HG03342 (cell line): ENCODE results near the gene TELO2.

Experiments
- ATAC-seq: cut with Tn5 transposase; IDR thresholded peaks from one replicate; pipeline ENCODE4 v1.9.1; 2021; ENCODE audit warnings: mild to moderate bottlenecking, moderate library complexity; ENCODE audit not compliant: unreplicated experiment

TELO2 gene

DNA sequence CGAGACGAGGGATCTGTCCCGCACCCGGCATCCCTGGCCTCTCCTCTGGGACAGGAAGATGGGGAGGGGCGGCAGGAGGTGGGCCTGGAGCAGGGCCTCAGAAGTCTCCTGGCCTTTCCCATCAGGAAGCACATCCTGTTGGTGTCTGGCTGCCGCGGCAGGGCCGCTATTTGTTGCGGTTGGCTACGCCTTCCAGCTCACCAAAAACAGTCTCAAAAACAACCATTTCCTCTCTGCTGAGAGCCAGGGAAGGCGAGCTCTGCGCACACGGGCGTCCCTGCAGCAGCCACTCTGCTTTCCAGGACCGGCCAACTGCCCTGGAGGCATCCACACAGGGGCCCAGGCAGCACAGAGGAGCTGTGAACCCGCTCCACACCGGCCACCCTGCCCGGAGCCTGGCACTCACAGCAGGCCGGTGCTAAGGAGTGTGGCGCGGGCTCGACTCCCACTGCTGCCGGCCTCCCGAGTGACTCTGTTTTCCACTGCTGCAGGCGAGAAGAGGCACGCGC, 40.3 kb downstream of the TELO2 start, which contains the start of gene TMEM204:
TMEM204 (plus strand) TSS at position 224 of the 509 bp plus-strand sequence. CDS start 610 bp downstream, outside the sequence.
- no peak for ATAC-seq

DNA sequence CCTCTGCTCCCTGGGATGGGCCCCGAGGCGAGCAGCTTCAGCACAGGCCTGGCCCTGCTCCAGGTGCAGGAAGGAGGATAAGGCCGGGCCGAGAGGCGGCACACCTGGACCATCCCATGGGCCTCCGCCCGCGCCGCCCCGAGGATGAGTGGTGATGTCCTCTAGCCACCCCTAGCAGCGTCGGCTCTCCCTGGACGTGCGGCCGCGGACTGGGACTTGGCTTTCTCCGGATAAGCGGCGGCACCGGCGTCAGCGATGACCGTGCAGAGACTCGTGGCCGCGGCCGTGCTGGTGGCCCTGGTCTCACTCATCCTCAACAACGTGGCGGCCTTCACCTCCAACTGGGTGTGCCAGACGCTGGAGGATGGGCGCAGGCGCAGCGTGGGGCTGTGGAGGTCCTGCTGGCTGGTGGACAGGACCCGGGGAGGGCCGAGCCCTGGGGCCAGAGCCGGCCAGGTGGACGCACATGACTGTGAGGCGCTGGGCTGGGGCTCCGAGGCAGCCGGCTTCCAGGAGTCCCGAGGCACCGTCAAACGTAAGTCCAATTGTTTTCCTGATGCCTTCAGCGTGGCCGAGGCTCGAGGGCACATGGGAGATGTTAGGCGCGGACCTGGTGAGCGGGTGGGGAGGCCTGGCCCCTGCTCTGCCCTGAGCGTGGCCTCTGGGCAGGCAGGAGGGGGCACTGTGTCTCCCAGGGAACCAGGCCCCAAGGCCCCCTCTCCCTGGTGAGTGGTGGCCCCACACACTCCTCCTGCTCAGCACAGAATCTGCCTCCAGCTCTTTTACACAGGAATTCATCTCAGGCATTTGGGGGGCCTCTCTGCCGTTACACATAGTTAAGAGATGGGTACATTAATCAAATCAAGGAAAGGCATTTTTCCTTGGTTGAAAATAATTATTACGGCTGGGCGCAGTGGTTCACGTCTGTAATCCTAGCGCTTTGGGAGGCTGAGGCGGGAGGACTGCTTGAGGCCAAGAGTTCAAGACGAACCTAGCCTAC, 41.2 kb downstream of the TELO2 start:
- ATAC-seq: no peak

DNA sequence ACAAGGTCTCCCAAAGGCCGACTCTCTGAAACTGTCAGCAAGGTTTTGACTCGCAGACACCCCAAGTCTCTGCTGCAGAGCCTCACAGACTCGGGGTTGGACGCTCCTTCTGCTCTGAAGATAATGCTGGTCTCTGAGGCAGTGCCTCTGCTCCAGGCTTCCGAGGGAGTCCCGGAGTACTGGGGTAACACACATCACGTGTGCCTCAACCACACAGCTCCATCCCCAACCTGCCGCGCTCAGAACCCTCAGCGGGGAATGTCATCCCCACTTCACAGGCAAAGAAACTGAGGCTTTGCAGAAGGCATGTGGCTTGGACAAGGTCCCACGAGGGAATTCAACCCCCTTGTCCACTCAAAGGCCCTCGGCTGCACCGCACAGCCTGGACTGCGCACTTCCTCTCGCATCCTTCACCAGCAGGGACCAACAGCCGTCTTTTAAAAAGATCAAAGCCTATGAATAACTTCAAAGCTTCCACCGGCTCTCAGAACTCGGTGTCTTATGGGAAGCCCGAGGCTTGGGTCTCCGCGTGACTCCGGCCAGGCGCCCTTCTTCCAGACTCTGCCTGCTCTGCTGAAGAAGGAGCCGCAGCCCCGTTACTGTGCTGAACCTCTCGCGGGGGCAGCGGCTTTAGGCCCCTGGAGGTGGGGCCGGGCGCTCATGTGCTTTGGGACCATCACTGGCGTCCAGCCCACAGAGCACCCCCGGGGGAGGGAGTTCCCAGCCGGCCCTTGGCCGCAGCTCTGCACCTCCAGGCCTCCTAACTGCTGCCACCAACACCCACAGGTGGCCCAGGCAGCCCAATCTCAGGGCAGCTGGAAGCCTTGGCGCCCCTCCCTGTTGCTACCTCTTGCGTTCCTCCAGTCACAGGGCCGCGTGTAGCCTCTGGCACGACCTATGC, 42.5 kb downstream of the TELO2 start:
- no peak for ATAC-seq

DNA sequence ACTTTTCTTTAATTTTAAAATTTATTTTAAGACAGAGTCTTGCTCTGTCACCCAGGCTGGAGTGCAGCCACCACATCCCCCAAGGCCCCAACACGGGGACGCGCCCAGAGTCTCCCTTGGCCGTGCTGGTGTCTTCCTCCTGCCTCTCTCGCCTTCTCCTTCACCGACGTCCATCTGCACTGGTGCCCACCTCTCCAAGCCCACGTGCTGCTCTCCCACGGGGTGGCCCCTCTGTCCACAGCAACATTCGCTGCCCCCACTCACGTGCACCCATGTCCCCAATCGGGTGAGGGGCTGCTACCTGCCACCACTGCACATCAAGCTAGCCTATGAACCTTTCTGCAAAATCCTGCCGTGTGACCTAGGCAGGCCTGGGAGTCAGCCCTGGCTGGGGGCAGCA, 43.4 kb downstream of the TELO2 start:
- no peak for ATAC-seq

DNA sequence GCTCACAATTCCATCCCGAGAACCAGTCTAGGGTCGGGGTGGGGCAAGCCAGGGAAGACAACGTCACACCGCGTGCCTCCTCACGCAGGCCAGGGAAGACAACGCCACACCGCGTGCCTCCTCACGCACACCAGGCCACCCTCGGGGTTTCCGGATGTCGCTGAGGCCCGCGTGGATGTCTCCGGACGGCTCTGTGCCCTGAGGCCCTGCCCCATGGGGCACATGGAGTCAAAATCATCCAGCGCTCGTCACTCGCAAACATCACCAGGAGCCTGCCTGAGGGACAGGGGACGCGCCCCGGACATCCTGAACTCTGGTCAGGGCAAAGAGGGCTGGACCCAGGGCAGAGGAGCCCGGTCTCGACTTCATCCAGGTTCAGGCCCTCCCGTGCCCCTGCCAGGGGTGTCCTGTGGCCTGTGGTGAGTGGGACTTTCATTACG, 44.0 kb downstream of the TELO2 start:
- no peak for ATAC-seq

DNA sequence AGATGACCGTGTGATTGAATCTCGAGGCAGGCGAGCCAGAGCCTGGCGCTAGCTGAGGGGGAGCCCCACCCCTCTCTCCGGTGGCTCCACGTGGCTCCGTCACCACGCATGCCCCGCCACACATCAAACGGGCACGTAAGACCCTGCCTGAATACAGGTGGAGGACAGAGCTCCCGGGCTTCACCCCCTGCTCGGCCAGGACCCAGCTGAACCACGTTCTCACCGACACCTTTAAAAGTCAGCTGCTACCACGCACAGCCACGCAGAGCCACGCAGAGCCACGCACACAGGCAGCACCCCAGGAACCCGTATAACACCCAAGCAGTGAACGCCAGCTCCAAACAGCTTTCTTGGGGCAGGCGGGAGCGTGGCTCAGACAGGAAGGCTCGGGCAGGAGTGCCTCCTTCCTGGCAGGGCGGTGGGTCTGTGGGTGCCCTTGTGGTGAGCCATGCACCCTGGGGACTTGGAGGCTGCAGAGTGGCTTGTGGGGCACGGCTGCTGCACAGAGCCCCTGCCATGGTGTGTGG, 44.7 kb downstream of the TELO2 start:
- no peak for ATAC-seq

DNA sequence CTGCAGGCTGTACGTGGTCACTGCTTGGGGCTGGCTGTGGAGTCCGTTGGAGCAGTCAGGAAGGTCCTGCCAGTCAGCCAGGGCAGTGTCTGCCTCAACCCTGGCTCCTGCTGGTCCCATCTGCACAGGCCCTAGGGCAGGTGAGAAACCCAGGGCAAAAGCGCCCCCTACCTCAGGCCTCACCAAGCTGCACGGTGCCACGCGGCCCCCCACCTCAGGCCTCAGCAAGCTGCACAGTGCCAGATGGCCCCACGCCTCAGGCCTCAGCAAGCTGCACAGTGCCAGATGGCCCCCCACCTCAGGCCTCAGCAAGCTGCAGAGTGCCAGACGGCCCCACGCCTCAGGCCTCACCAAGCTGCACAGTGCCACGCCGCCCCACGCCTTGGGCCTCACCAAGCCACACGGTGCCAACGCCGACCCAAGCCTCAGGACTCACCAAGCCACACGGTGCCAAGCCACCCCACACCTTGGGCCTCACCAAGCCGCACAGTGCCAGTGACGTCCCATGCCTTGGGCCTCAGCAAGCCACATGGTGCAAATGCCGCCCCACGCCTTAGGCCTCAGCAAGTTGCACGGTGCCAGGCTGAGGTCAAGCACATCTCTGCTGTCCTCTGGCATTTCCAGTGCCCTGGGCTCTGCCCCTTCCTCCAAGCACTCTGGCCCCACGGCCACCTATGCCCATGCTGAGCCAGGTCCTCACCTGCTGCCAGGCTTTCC, 45.8 kb downstream of the TELO2 start:
- ATAC-seq: no peak

DNA sequence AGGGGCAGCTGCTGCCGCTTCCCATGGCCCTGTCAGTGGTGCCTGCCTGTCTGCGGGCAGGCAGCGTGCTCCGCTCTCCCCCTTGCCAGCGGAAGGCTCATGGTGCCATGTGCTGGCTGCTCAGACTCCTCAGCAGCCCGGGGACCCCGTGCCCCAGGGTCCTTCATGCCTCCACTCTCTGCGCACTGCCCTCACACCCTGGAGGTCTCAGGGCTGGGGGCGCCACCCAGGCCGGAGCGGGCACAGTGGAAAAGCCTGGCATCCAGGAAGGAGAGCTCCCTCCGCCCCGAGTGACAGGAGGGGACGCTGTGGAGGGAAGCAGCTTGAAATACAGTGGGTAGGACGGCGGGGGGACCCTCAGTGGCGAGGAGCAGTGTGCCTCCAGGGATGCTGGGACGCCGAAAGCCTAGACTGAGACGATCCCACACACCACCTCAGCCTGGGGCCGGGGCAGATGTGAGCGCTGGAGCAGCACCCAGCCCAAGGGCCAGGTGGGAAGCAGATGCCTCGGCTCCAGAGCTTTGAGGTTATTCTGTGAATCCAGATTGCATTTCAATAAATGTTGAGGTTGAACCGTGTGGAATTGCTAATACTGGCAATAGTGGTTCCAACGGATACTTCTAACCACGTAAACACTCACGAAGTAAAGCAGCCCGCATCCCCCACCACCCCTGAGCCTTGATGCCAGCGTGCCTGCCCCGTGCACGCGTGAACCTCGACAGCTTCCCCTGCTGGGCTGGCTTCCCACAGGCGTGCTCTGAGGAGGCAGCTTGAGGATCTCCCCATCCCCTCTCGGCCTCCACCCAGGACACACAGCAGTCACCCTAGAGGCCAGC, 46.8 kb downstream of the TELO2 start:
- ATAC-seq: no peak

DNA sequence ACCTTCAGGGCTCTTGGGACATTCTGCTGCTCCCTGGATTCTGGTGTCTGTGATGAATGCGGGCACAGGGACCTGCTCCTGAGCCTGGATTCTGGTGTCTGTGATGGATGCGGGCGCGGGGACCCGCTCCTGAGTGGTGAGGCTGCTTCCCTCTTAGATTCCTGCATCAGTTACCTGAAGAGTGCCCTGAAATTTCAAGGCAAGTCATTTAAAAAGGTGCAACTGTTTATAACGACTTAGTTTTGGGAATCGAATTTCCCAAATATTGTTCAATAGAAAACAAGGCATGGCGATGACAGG, 47.3 kb downstream of the TELO2 start:
- ATAC-seq: no peak

DNA sequence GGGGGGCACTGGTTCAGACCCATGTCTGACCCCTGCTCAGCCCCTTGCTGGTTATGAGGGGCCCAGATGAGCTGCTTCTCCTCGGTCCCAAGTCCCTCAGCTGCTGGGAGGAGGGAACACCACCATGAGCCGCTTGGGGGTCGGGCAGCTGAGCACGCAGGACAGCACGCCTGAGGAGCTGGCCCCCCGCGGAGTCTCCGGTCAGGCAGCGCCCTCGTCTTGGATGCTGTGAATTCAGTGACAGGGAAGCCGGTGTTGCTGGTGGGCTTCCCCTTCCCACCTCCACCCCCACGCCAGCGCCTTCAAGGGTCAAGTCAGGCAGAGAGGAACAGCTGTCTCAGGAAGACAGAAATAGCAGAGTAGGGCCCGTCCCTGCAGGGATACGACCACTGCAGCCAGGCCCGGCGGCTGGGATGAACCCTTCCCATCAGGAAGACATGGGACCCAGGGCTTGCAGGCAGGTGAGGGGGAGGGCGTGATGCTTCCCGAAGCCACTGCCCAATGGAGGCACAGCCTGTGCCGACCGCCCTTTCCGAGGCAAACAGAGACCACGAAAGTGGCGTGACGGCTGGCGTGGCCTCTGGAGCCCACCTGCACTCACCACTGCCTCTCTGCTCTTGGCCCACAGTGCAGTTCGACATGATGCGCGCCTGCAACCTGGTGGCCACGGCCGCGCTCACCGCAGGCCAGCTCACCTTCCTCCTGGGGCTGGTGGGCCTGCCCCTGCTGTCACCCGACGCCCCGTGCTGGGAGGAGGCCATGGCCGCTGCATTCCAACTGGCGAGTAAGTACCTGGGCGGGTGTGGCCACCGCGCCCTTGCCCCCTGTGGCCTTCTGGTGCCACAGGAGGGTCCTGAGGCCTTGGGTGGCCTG, 48.4 kb downstream of the TELO2 start:
- no peak for ATAC-seq

DNA sequence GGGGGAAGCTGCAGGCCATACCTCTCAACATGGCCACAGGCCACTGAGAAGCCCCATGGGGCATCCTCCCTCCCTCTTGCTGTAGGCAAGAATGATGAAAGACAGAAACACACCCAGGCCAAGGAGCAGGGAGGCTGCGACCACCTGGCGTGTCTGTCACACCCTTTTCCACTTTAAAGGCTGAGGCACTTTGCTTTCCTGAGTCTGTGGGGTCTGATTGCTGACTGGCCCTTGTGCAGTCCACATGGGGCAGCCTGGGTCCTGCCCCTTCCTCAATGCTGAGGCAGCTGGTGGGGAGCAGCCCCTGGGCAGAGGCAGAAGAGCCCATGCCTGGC, 49.0 kb downstream of the TELO2 start:
- ATAC-seq: no peak

DNA sequence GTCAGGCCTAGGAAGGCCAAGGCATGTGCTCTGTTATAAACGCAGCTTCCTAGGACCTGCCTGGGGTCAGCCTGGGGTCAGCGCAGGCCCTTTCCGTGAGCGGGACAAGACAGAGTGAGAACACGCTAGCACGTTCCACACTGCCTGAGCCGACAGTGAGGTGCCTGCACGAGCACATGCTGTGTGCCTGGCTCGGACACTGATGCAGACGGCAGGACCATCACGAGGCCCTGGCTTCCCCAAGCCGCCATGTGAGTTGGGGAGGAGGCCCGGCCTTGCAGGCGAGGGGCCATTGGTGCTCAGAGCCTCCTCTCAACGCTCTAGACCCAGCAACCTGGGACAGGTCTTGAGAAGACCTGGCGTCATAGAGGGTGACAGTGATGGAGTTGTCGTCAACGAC, 49.4 kb downstream of the TELO2 start:
- ATAC-seq: no peak

DNA sequence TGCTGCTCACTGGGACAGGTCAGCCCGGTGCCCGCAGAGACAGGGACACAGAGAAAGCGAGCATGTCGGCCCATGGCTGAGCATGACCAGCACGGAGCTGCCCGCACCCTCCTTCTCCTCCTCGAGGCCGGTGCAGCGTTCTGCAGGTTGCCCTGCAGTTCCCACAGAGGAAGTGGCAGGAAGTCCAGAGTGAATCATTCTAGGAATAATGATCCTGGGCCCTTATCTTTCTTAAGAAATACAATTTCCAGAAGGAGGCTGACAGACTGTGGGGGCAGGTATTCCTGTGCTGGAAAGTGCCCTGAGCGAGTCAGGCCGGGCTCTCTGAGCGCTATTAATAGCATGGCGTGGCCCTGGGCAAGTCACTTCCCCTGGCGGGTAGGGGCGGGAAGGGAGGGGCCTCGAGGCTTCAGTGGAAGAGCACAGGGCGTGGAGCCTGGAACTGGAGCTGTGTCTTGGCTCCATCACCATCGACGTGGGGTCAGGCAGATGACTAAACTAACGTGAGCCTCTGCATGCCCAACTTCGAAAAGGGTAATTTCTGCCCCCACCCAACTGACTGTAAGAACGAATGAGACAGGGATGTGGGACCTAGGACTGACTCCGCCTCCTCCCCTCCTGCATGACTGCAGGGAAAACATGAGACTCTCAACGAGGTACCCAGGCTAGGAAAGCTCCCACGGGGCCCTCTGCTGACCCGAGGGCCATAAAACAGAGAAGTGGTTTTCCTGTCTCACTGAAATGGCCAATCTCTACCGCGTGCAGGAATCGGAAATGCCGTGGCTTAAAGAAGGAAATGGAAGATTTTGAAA, 50.1 kb downstream of the TELO2 start:
- no peak for ATAC-seq

DNA sequence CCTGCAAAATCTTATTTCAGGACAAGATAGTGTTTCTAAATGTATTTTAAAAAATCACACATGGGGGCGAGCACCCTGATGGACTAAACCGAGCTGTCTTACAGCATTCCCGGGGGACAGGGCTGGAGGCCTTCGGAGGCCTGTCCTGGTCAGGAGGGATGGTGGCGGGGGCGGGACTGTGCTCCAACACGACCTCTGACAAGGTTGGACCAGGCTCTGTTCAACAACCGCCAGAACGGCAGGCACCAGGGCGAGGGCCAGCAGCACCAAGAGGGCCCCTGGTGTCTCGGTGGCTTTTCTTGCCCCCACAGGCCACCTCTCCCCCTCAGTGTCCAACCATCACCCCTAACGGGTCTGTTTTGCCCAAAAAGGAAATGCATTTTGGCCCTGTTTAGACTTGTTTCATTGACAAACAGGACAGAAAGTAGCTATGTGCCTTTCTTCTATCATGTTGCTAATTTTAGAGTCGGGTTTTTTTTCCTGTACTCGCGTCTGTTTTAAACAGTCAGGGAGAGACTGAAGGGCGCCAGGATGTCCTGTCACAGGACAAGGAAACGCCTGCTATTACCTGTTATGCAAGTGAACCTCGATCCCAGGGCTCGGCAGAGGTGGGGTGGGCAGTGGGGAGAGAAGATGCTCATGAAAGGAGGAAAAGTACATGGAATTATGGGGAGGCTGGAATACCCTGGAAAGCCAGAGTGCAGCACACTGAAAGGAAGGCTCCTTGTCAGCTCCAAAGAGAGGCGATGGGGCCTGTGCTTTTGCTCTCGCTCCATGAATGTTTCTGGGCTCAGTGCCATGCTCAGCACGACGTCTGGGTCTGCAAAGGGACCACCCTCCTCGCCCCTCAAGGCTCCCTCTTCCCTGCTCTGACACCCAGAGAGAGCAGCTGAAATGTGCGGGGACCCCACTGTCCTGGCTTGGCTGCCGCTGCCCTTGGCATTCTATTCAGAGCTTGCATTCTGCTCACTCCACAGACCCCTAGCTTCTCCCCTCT, 52.2 kb downstream of the TELO2 start:
- ATAC-seq: no peak

DNA sequence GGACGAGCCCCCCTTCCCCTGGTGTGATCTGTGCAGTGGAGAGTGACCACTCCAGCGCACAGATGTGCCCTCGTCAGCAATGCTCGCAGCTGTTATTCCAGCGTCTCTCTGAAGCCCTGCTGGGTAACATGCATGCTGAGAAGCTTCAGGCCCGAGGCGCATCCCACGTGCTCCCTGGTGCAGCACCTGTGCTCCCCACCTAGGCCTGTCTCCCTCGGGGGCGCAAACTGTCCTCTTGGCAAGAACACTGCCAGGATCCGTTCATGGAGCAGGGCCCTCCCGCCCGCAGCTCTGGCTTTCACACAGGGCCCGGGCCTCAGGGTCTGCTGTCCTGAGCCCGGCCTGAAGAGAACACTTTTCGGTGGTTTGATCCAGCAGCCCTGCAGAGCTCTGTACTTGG, 53.3 kb downstream of the TELO2 start:
- ATAC-seq: no peak

DNA sequence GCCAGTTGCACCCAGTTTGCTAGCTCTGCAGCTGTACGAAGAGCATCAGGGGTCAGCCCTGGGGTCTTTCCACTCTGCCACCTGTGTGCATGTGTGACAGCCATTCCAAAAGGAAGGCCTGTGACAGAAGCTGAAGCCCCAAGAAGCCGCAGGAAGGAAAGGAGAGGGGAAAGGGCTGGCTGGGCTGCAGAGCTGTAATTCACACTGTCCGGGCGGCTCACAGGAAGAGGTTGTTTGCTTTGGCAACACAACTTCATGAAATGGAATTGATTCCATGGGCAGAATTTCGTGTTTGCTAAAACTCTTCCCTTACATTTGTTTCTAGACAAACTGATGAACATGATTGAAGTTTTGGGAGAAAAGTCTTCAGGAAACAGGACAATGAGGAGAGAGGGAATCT, 55.1 kb downstream of the TELO2 start:
- ATAC-seq: no peak

DNA sequence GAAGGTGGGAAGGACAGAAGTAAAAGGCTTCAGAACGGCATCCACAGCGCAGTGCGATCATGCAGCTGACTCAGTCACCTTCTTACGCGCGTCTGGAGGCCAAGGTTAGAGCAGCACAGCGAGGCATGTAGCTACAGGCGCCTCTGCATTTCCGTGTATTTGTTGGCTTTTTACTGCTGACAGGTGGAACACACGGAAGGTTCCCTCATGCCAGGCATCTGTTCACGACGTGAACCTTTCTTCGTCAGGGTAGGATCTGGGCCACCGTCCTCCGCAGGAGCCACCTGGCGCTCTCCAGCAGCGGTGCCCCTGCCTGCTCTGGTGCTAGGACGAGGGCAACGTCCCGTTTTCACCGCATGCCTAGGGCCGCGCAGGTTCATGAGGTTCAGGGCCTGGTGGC, 55.6 kb downstream of the TELO2 start:
- no peak for ATAC-seq
